H1 (cell line): ENCODE data around the gene TAS2R46. TPM values are rescaled to one million over a fixed set of nuclear protein-coding genes. Genes with fewer than 3 reads are reported as not detected.

Experiments
- CTCF ChIA-PET: fragments of 300-600 bp; sonication (Branson Sonifier 250); formaldehyde crosslinking; loops from one replicate; lab custom pipeline; 2021; ENCODE audit not compliant: partially characterized antibody; lab: Charles Lee
- POLR2A ChIA-PET: fragments of 300-600 bp; sonication (Branson Sonifier 250); formaldehyde crosslinking; loops from one replicate; lab custom pipeline; 2021; ENCODE audit warnings: inconsistent platforms; ENCODE audit not compliant: partially characterized antibody; lab: Charles Lee
- DNase-seq, 2 experiments: peaks; one replicate each; pipeline versions ENCODE4 v3.0.0 to v3.0.0-alpha.2; 2010 to 2022; ENCODE audit warnings: low spot score in 2 of 2, low read depth in 1 of 2, mixed read lengths in 1 of 2
- FAIRE-seq: peaks from 2 replicates; lab custom pipeline; 2011; peaks lifted over from hg19 to GRCh38; lab: Jason Lieb, UNC
- H2AFZ ChIP-seq: 2 replicates; pipeline ENCODE4 v1.8.1; 2012; ENCODE audit warnings: low read length, inconsistent platforms
- H2AK5ac ChIP-seq: 2 replicates; pipeline ENCODE4 v1.6.1; 2013; ENCODE audit warnings: low read depth, low read length
- H2BK120ac ChIP-seq: replicated peaks from 2 replicates; pipeline ENCODE3; 2013; ENCODE audit warnings: low read depth, low read length, inconsistent platforms
- H2BK12ac ChIP-seq: 2 replicates; pipeline ENCODE4 v1.6.1; 2013; ENCODE audit warnings: low read depth, low read length
- H2BK15ac ChIP-seq: 2 replicates; pipeline ENCODE4 v1.6.1; 2013; ENCODE audit warnings: low read length
- H2BK20ac ChIP-seq: 2 replicates; pipeline ENCODE4 v1.6.1; 2013; ENCODE audit warnings: low read length
- H2BK5ac ChIP-seq: 2 replicates; pipeline ENCODE4 v1.6.1; 2013; ENCODE audit warnings: low read depth, low read length
- H3K14ac ChIP-seq: 2 replicates; pipeline ENCODE4 v1.6.1; 2013; ENCODE audit warnings: inconsistent platforms; ENCODE audit not compliant: insufficient read length
- H3K18ac ChIP-seq: 2 replicates; pipeline ENCODE4 v1.6.1; 2013; ENCODE audit warnings: low read length; ENCODE audit errors: extremely low read depth
- H3K23ac ChIP-seq: 2 replicates; pipeline ENCODE4 v1.6.1; 2013; ENCODE audit warnings: inconsistent platforms; ENCODE audit not compliant: insufficient read length
- H3K23me2 ChIP-seq: 2 replicates; pipeline ENCODE4 v1.6.1; 2013; ENCODE audit warnings: low read depth, low read length
- H3K27ac ChIP-seq: 2 replicates; pipeline ENCODE4 v1.6.1; 2011; ENCODE audit warnings: low read depth, low read length, inconsistent platforms
- H3K27me3 ChIP-seq, 4 experiments: replicated peaks in 1 of 4; 1 replicate in 1 of 4; 2 replicates in 3 of 4; pipeline versions ENCODE4 v1.6.1 to v1.8.1; 2011 to 2013; ENCODE audit warnings: low read length in 3 of 4, mild to moderate bottlenecking in 3 of 4, inconsistent platforms in 2 of 4, mixed read lengths in 2 of 4, moderate library complexity in 1 of 4; ENCODE audit not compliant: control insufficient read depth in 3 of 4, insufficient read depth in 3 of 4; ENCODE audit errors: extremely low read depth in 1 of 4
- H3K36me3 ChIP-seq, 4 experiments: 2 replicates each; pipeline versions ENCODE4 v1.6.1 to v1.8.1; 2011 to 2013; ENCODE audit warnings: mild to moderate bottlenecking in 4 of 4, low read length in 3 of 4, moderate library complexity in 2 of 4, control low read depth in 1 of 4, inconsistent platforms in 1 of 4; ENCODE audit not compliant: insufficient read depth in 4 of 4, control insufficient read depth in 2 of 4
- H3K4ac ChIP-seq: replicated peaks from 2 replicates; pipeline ENCODE3; 2013; ENCODE audit warnings: low read length, low read depth, mixed read lengths, inconsistent platforms; ENCODE audit not compliant: insufficient read length
- H3K4me1 ChIP-seq, 4 experiments: replicated peaks in 1 of 4; 1 replicate in 1 of 4; 2 replicates in 3 of 4; pipeline versions ENCODE4 v1.6.1 to v1.8.1; 2011 to 2013; ENCODE audit warnings: low read length in 3 of 4, inconsistent platforms in 2 of 4, mixed read lengths in 1 of 4; ENCODE audit not compliant: insufficient read depth in 4 of 4, control insufficient read depth in 3 of 4
- H3K4me2 ChIP-seq, 2 experiments: 2 replicates each; pipeline versions ENCODE4 v1.6.1 to v1.8.1; 2011 to 2013; ENCODE audit warnings: low read depth in 2 of 2, low read length in 2 of 2, control low read depth in 1 of 2, inconsistent platforms in 1 of 2, mild to moderate bottlenecking in 1 of 2; ENCODE audit not compliant: insufficient read depth in 1 of 2
- H3K4me3 ChIP-seq, 4 experiments: fragments of 200-600, 300-600 bp in 1 of 4; sonication (generic), shearing (Covaris generic), sonication (Bioruptor Twin) in 1 of 4; 2 replicates each; pipeline versions ENCODE4 v1.5.1 to v1.8.1; 2011 to 2016; ENCODE audit warnings: low read length in 4 of 4, low read depth in 3 of 4, control low read depth in 2 of 4, inconsistent platforms in 2 of 4, mild to moderate bottlenecking in 2 of 4, mixed read lengths in 1 of 4, moderate library complexity in 1 of 4; ENCODE audit not compliant: insufficient read depth in 2 of 4; ENCODE audit errors: extremely low read depth in 1 of 4
- H3K56ac ChIP-seq: replicated peaks from 2 replicates; pipeline ENCODE3; 2013; ENCODE audit warnings: low read depth, mild to moderate bottlenecking, mixed read lengths, low read length, inconsistent platforms; ENCODE audit not compliant: insufficient read length
- H3K79me1 ChIP-seq: 2 replicates; pipeline ENCODE4 v1.6.1; 2013; ENCODE audit warnings: low read depth, low read length, control low read depth
- H3K79me2 ChIP-seq, 2 experiments: 2 replicates each; pipeline versions ENCODE4 v1.6.1 to v1.8.1; 2012 to 2013; ENCODE audit warnings: low read length in 2 of 2, mild to moderate bottlenecking in 2 of 2, inconsistent platforms in 1 of 2; ENCODE audit not compliant: insufficient read depth in 2 of 2, control insufficient read depth in 1 of 2
- H3K9ac ChIP-seq, 4 experiments: replicated peaks in 1 of 4; 1 replicate in 1 of 4; 2 replicates in 3 of 4; pipeline versions ENCODE4 v1.6.1 to v1.8.1; 2011 to 2013; ENCODE audit warnings: low read depth in 3 of 4, low read length in 3 of 4, control low read depth in 2 of 4, mild to moderate bottlenecking in 2 of 4, moderate library complexity in 2 of 4, inconsistent platforms in 1 of 4; ENCODE audit errors: extremely low read depth in 1 of 4
- H3K9me3 ChIP-seq, 2 experiments: 2 replicates each; pipeline versions ENCODE4 v1.6.1 to v1.8.1; 2012 to 2013; ENCODE audit warnings: mild to moderate bottlenecking in 2 of 2, moderate library complexity in 2 of 2, control low read depth in 1 of 2, inconsistent platforms in 1 of 2, low read depth in 1 of 2, low read length in 1 of 2, mixed read lengths in 1 of 2; ENCODE audit not compliant: insufficient read depth in 2 of 2
- H4K20me1 ChIP-seq, 2 experiments: replicated peaks in 1 of 2; 2 replicates each; pipeline versions ENCODE3 to v1.8.1; 2011 to 2013; ENCODE audit warnings: inconsistent platforms in 2 of 2, low read length in 2 of 2, mild to moderate bottlenecking in 1 of 2; ENCODE audit not compliant: insufficient read depth in 2 of 2, control insufficient read depth in 1 of 2
- H4K5ac ChIP-seq: 2 replicates; pipeline ENCODE4 v1.6.1; 2013; ENCODE audit warnings: low read length, low read depth, mixed read lengths, inconsistent platforms; ENCODE audit not compliant: insufficient read length
- H4K8ac ChIP-seq: 2 replicates; pipeline ENCODE4 v1.8.0; 2013; ENCODE audit warnings: mild to moderate bottlenecking, moderate library complexity, low read length, inconsistent platforms; ENCODE audit not compliant: insufficient read depth; ENCODE audit errors: extremely low read depth
- H4K91ac ChIP-seq: replicated peaks from 2 replicates; pipeline ENCODE3; 2013; ENCODE audit warnings: low read length, mixed read lengths, inconsistent platforms; ENCODE audit not compliant: insufficient read length
- CTBP2 ChIP-seq: IDR thresholded peaks from 2 replicates; pipeline ENCODE4 v1.7.0; 2011; ENCODE audit warnings: borderline replicate concordance, mild to moderate bottlenecking, moderate library complexity, mixed read lengths, low read length; ENCODE audit not compliant: insufficient read depth, insufficient read length
- EGR1 ChIP-seq: IDR thresholded peaks from 2 replicates; pipeline ENCODE4 v1.6.1; 2011; ENCODE audit warnings: low read depth, low read length, borderline replicate concordance
- EP300 ChIP-seq, 2 experiments: IDR thresholded peaks; 1 replicate in 1 of 2; 2 replicates in 1 of 2; pipeline ENCODE4 v1.6.1; 2011 to 2012; ENCODE audit warnings: low read depth in 2 of 2, low read length in 2 of 2, mild to moderate bottlenecking in 2 of 2, borderline replicate concordance in 1 of 2, inconsistent platforms in 1 of 2, moderate library complexity in 1 of 2
- EZH2 ChIP-seq: fragments of 200-600 bp; sonication (generic); IDR thresholded peaks from 2 replicates; pipeline ENCODE4 v1.7.1; 2012; ENCODE audit warnings: low read depth, mild to moderate bottlenecking, moderate library complexity, low read length, inconsistent platforms; ENCODE audit not compliant: severe bottlenecking
- HDAC2 ChIP-seq, 2 experiments: fragments of 300-600 bp in 1 of 2; sonication (generic) in 1 of 2; IDR thresholded peaks; 2 replicates each; pipeline ENCODE4 v1.6.1; 2011 to 2012; ENCODE audit warnings: low read depth in 2 of 2, low read length in 2 of 2, mild to moderate bottlenecking in 2 of 2, moderate library complexity in 2 of 2, borderline replicate concordance in 1 of 2, inconsistent platforms in 1 of 2
- POU5F1 ChIP-seq: IDR thresholded peaks from 2 replicates; pipeline ENCODE4 v1.6.1; 2011; ENCODE audit warnings: low read depth, mild to moderate bottlenecking, low read length, moderate library complexity
- RFX5 ChIP-seq: IDR thresholded peaks from 2 replicates; pipeline ENCODE4 v1.6.1; 2011; ENCODE audit warnings: low read depth, low read length, improper control_type of control experiment, borderline replicate concordance
- SIN3A ChIP-seq, 2 experiments: IDR thresholded peaks in 1 of 2; conservative IDR thresholded peaks in 1 of 2; 2 replicates each; pipeline ENCODE4 v1.6.1; 2011 to 2012; ENCODE audit warnings: low read length in 2 of 2, improper control_type of control experiment in 1 of 2, low read depth in 1 of 2, mild to moderate bottlenecking in 1 of 2
- SIRT6 ChIP-seq: IDR thresholded peaks from one replicate; pipeline ENCODE4 v1.7.1; 2012; ENCODE audit warnings: low read length, inconsistent platforms
- SP2 ChIP-seq: IDR thresholded peaks from 2 replicates; pipeline ENCODE4 v1.6.1; 2012; ENCODE audit warnings: mild to moderate bottlenecking, low read length, inconsistent platforms
- SUZ12 ChIP-seq: fragments of 200-600 bp; sonication (generic); IDR thresholded peaks from 2 replicates; pipeline ENCODE4 v1.6.1; 2012; ENCODE audit warnings: mild to moderate bottlenecking, inconsistent platforms, low read length, moderate library complexity, mixed read lengths
- WGBS, 2 experiments: shearing (Covaris generic) in 1 of 2; methylation state at CpG; one replicate each; pipeline versions ENCODE4 v1.1.6 to v1.1.7; 2013 to 2015; ENCODE audit warnings: low lambda C conversion rate in 2 of 2, mixed read lengths in 2 of 2, inconsistent platforms in 1 of 2, low coverage in 1 of 2, missing lambda C conversion rate in 1 of 2; ENCODE audit not compliant: insufficient replicate concordance in 2 of 2, insufficient coverage in 1 of 2, insufficient read length in 1 of 2; ENCODE audit errors: extremely low coverage in 1 of 2, missing lambda C conversion rate in 1 of 2; 5-methylcytosine and 5-hydroxymethylcytosine counted together
- polyA plus RNA-seq, 7 experiments: library from polyadenylated mRNA; depleted of rRNA in 3 of 7; stranded (reverse) in 5 of 7; unstranded in 2 of 7; fragments of >200 nt in 5 of 7; fragments of 200-250 nt in 2 of 7; gene quantifications; 1 replicate in 5 of 7; 2 replicates in 1 of 7; 4 replicates in 1 of 7; pipeline versions ENCODE4 v1.2.1 to v1.2.3, GENCODE V29; 2011 to 2013; ENCODE audit warnings: missing spikeins in 2 of 7, mixed read lengths in 2 of 7
- total RNA-seq: library from RNA; stranded (reverse); fragmentation: NEBNext Ultra II Directional; extraction: Animal tissue kit (Norgen Biotek cat#: 25700); gene quantifications from 2 replicates; pipeline ENCODE4 v1.2.1, GENCODE V29; 2021

Gene TAS2R46
- total and polyA plus RNA-seq, 2 of the 8 experiments (the other 6 are each of a cell fraction or from before 2014, with no cell fraction given) = 0.14 TPM; not detected in 1

GRCh38 chr12:11023387-11023786, 38.7 kb downstream of the TAS2R46 start:
- POLR2A ChIA-PET = no interaction called here
- H3K4ac ChIP-seq = no peak overlapping the region

More at GRCh38 chr12:11023387-11023786, 38.7 kb downstream of the TAS2R46 start:
- H4K91ac ChIP-seq = no peak overlapping the region
- H2BK120ac ChIP-seq = no peak overlapping the region
- H3K18ac ChIP-seq = no peak overlapping the region
- no peaks in the 10 kb centered on the region for H3K9me3 ChIP-seq
- no peak overlapping the region for H3K56ac ChIP-seq
- CTCF ChIA-PET = interaction anchor here (0.7 to 1.2 kb wide), 3 partner anchors 9 to 462 kb away, joined by 3 to 4 read pairs (median 3); no protein-coding TSS in a partner anchor
- H3K23ac ChIP-seq = no peak overlapping the region
- H4K5ac ChIP-seq = no peak overlapping the region
- no peak for DNase-seq
- H2AK5ac ChIP-seq = no peak overlapping the region
- H2BK15ac ChIP-seq = no peak overlapping the region
- H2AFZ ChIP-seq = no peak overlapping the region
- H3K27ac ChIP-seq = no peak overlapping the region
- no peak overlapping the region for H3K4me3 ChIP-seq
- H4K20me1 ChIP-seq = peaks cover 0 to 2% of the 10 kb centered on the region in 2 experiments
- H3K23me2 ChIP-seq = no peaks in the 10 kb centered on the region
- TF ChIP-seq HDAC2 (IDR thresholded peaks at IDR 0.05; ENCODE audit: borderline replicate concordance in 1 of 2, low read depth in 2 of 2, low read length in 2 of 2) = no peak
- TF ChIP-seq EZH2 = no peak
- no peak for TF ChIP-seq EGR1
- no peak for TF ChIP-seq SP2
- TF ChIP-seq SIN3A (conservative IDR thresholded peaks at IDR 0.05 in 1 of 2, IDR thresholded peaks at IDR 0.05 in 1 of 2; ENCODE audit: low read depth in 1 of 2, low read length in 2 of 2) = no peak
- no peak for TF ChIP-seq SUZ12
- TF ChIP-seq SIRT6 = no peak
- TF ChIP-seq RFX5 = no peak
- no peak for TF ChIP-seq EP300 (IDR thresholded peaks at IDR 0.05; ENCODE audit: borderline replicate concordance in 1 of 2, low read depth in 2 of 2, low read length in 2 of 2)
- no peak for TF ChIP-seq CTBP2
- no peak for TF ChIP-seq POU5F1
- TF ChIP-seq, all 59 proteins: peak for 0
- Histone ChIP-seq H3K27me3 (peaks cover 0 to 2% (median 0%) of the 10 kb centered on the region in 4 experiments; a peak in 1 of 7 replicates), H2BK12ac (no peak overlapping the region), H2BK20ac (no peak overlapping the region), H4K8ac (no peak overlapping the region), H3K4me1 (no peaks in the 10 kb centered on the region), H3K4me2 (no peak overlapping the region), H3K9ac (no peak overlapping the region), H3K79me1 (no peaks in the 10 kb centered on the region), H3K36me3 (no peaks in the 10 kb centered on the region), H3K14ac (no peak overlapping the region), H3K79me2 (no peaks in the 10 kb centered on the region), H2BK5ac (no peak overlapping the region)
- no peak for FAIRE-seq
- WGBS, 2 experiments = 76% methylated on average over 2 of the region's 2 CpGs; no CpG with 5 or more reads in 1 of the 2 experiments
